Type B pancreatic cell (in vitro differentiated cells): Measurements from ENCODE around the gene ZCCHC24. TPM values are rescaled to one million over a fixed set of nuclear protein-coding genes. Genes with fewer than 3 reads are reported as not detected.
"Not testable (repeated sequence)": the region's sequence is repeated elsewhere in the genome, so short reads cannot be mapped to it uniquely, and the experiment has no call there.

Source experiments
- DNase-seq: peaks from one replicate; pipeline ENCODE4 v3.0.0; 2021; ENCODE audit warnings: mixed read lengths; ENCODE audit not compliant: unreplicated experiment; ENCODE audit errors: extremely low spot score
- H3K27ac Mint-ChIP-seq: 2 replicates; pipeline ENCODE4 v1.8.0; 2021; ENCODE audit warnings: mild to moderate bottlenecking, mixed read lengths
- H3K27me3 Mint-ChIP-seq: 2 replicates; pipeline ENCODE4 v1.8.0; 2021; ENCODE audit warnings: mixed read lengths
- H3K36me3 Mint-ChIP-seq: 2 replicates; pipeline ENCODE4 v1.8.0; 2021; ENCODE audit warnings: mixed read lengths
- H3K4me1 Mint-ChIP-seq: one replicate; pipeline ENCODE4 v1.8.0; 2021; ENCODE audit warnings: mixed read lengths; ENCODE audit not compliant: unreplicated experiment
- H3K4me3 Mint-ChIP-seq: 2 replicates; pipeline ENCODE4 v1.8.0; 2021; ENCODE audit warnings: mild to moderate bottlenecking, mixed read lengths
- H3K9me3 Mint-ChIP-seq: 2 replicates; pipeline ENCODE4 v1.8.0; 2021; ENCODE audit warnings: mixed read lengths
- CTCF ChIP-seq: fragments of 200-600 bp; sonication (generic); conservative IDR thresholded peaks from 2 replicates; pipeline ENCODE4 v1.5.0; 2021; ENCODE audit warnings: antibody characterized with exemption, mild to moderate bottlenecking
- total RNA-seq: library from RNA; stranded (reverse); gene quantifications from 2 replicates; pipeline ENCODE4 v1.2.1, GENCODE V29; 2021; ENCODE audit warnings: low replicate concordance

The ZCCHC24 gene
- total RNA-seq, 1 donor from 2014 or later, result 29.1 TPM

- DNase-seq, result peak; percentile 50
- H3K4me1 Mint-ChIP-seq, result peaks cover 9% of the 10 kb centered on the region
- TF ChIP-seq CTCF, result no peak
- H3K27me3 Mint-ChIP-seq, result no peaks in the 10 kb centered on the region
- peak overlapping the region; percentile 46 for H3K27ac Mint-ChIP-seq
- H3K4me3 Mint-ChIP-seq, result peak overlapping the region; percentile 9
- H3K36me3 Mint-ChIP-seq, result no peaks in the 10 kb centered on the region
- H3K9me3 Mint-ChIP-seq, result peaks cover 6% of the 10 kb centered on the region
Measured at GRCh38 chr10:79342295-79342761, 103.1 kb downstream of the ZCCHC24 start.

- no peaks in the 10 kb centered on the region for H3K27me3 Mint-ChIP-seq
- H3K4me1 Mint-ChIP-seq, result peaks cover 23% of the 10 kb centered on the region
- peak overlapping the region; percentile 56 for H3K27ac Mint-ChIP-seq
- DNase-seq, result peak; percentile 3
- no peak for TF ChIP-seq CTCF
- H3K9me3 Mint-ChIP-seq, result peaks cover 6% of the 10 kb centered on the region
- H3K36me3 Mint-ChIP-seq, result no peaks in the 10 kb centered on the region
- no peak overlapping the region for H3K4me3 Mint-ChIP-seq
Measured at GRCh38 chr10:79340646-79341244, 104.7 kb downstream of the ZCCHC24 start.

GRCh38 chr10:79339266-79339665 lies 106.2 kb downstream of the ZCCHC24 start:
- no peaks in the 10 kb centered on the region for H3K27me3 Mint-ChIP-seq
- no peaks in the 10 kb centered on the region for H3K36me3 Mint-ChIP-seq
- no peak for TF ChIP-seq CTCF
- peaks cover 6% of the 10 kb centered on the region for H3K9me3 Mint-ChIP-seq
- H3K27ac Mint-ChIP-seq, result peak overlapping the region; percentile 93
- H3K4me3 Mint-ChIP-seq, result peak overlapping the region; percentile 47
- peaks cover 23% of the 10 kb centered on the region for H3K4me1 Mint-ChIP-seq
- no peak for DNase-seq

- peaks cover 10% of the 10 kb centered on the region for H3K9me3 Mint-ChIP-seq
- DNase-seq, H3K36me3 Mint-ChIP-seq, H3K27me3 Mint-ChIP-seq, H3K27ac Mint-ChIP-seq, H3K4me3 Mint-ChIP-seq: not testable (repeated sequence)
- H3K4me1 Mint-ChIP-seq, result peaks cover 23% of the 10 kb centered on the region
Measured at GRCh38 chr10:79337783-79338469, 107.5 kb downstream of the ZCCHC24 start.

- no peak for DNase-seq
- no peak overlapping the region for H3K4me3 Mint-ChIP-seq
- H3K36me3 Mint-ChIP-seq, result no peaks in the 10 kb centered on the region
- H3K4me1 Mint-ChIP-seq, result peaks cover 23% of the 10 kb centered on the region
- H3K27me3 Mint-ChIP-seq, result no peaks in the 10 kb centered on the region
- TF ChIP-seq CTCF, result no peak
- H3K9me3 Mint-ChIP-seq, result peaks cover 10% of the 10 kb centered on the region
- H3K27ac Mint-ChIP-seq, result peak overlapping the region; percentile 20
Measured at GRCh38 chr10:79336739-79337138, 108.7 kb downstream of the ZCCHC24 start.

- Mint-ChIP-seq H3K27ac (peak overlapping the region; percentile 58), H3K4me3 (peak overlapping the region; percentile 31), H3K4me1 (peaks cover 23% of the 10 kb centered on the region), H3K27me3 (no peaks in the 10 kb centered on the region), H3K36me3 (no peaks in the 10 kb centered on the region), H3K9me3 (peaks cover 10% of the 10 kb centered on the region)
- TF ChIP-seq CTCF, result no peak
- DNase-seq, result no peak
Measured at GRCh38 chr10:79336276-79336675, 109.1 kb downstream of the ZCCHC24 start.
